OCI-LY7 (cell line): ENCODE results near the gene MGMT. TPM values are rescaled to one million over a fixed set of nuclear protein-coding genes. Genes with fewer than 3 reads are reported as not detected.

Experiments
- BruUV-seq: library from RNA; stranded (reverse); fragments of 400-500 nt; replicated peaks from 2 replicates; lab custom pipeline; 2021; lab: Mats Ljungman, UMichigan
- CTCF ChIA-PET: fragments of 300-600 bp; sonication (Branson Sonifier 250); formaldehyde crosslinking; loops from one replicate; lab custom pipeline; 2022; ENCODE audit warnings: antibody characterized with exemption; ENCODE audit not compliant: unreplicated experiment; lab: Charles Lee
- POLR2A ChIA-PET: fragments of 300-600 bp; sonication (Branson Sonifier 250); formaldehyde crosslinking; loops from one replicate; lab custom pipeline; 2022; ENCODE audit warnings: antibody characterized with exemption; lab: Charles Lee
- DNase-seq: peaks from one replicate; pipeline ENCODE4 v3.0.0-alpha.2; 2015; ENCODE audit warnings: low spot score
- H2AFZ ChIP-seq: fragments of 200-600 bp; sonication (generic), shearing (Covaris generic); 2 replicates; pipeline ENCODE4 v1.6.1; 2014; ENCODE audit warnings: mild to moderate bottlenecking, antibody characterized with exemption, low read length, moderate library complexity
- H3K27ac ChIP-seq: fragments of 200-600 bp; sonication (generic); 2 replicates; pipeline ENCODE4 v1.5.1; 2014; ENCODE audit warnings: mixed run types, low read depth, mild to moderate bottlenecking, moderate library complexity, low read length, inconsistent platforms; ENCODE audit not compliant: poor library complexity, severe bottlenecking
- H3K36me3 ChIP-seq: fragments of 200-600 bp; sonication (generic); 2 replicates; pipeline ENCODE4 v1.6.1; 2014; ENCODE audit warnings: mild to moderate bottlenecking, antibody characterized with exemption, low read length, moderate library complexity, mixed read lengths; ENCODE audit not compliant: insufficient read depth
- H3K4me1 ChIP-seq: fragments of 200-600 bp; sonication (generic); 2 replicates; pipeline ENCODE4 v1.5.1; 2014; ENCODE audit warnings: mild to moderate bottlenecking, low read length; ENCODE audit not compliant: insufficient read depth, poor library complexity, severe bottlenecking
- H3K4me2 ChIP-seq: fragments of 200-600 bp; sonication (generic); 2 replicates; pipeline ENCODE4 v1.6.1; 2014; ENCODE audit warnings: mild to moderate bottlenecking, low read length
- H3K4me3 ChIP-seq: fragments of 200-600 bp; sonication (generic); 2 replicates; pipeline ENCODE4 v1.5.1; 2014; ENCODE audit warnings: mild to moderate bottlenecking, low read depth, low read length; ENCODE audit not compliant: poor library complexity, severe bottlenecking
- H3K79me2 ChIP-seq: fragments of 200-600 bp; sonication (generic); 2 replicates; pipeline ENCODE4 v1.6.1; 2016; ENCODE audit warnings: low read depth, mild to moderate bottlenecking, low read length, moderate library complexity, mixed read lengths; ENCODE audit not compliant: insufficient read depth
- H3K9me2 ChIP-seq: fragments of 200-600 bp; sonication (generic); 2 replicates; pipeline ENCODE4 v1.6.1; 2016; ENCODE audit warnings: mild to moderate bottlenecking, low read length, mixed read lengths; ENCODE audit not compliant: insufficient read depth
- H3K9me3 ChIP-seq: fragments of 200-600 bp; sonication (generic); 2 replicates; pipeline ENCODE4 v1.6.1; 2014; ENCODE audit warnings: mild to moderate bottlenecking, mixed run types, low read length, mixed read lengths
- H4K20me1 ChIP-seq: fragments of 200-600 bp; sonication (generic); 2 replicates; pipeline ENCODE4 v1.6.1; 2014; ENCODE audit warnings: mild to moderate bottlenecking, antibody characterized with exemption, low read length, moderate library complexity, mixed read lengths; ENCODE audit not compliant: insufficient read depth
- CTCF ChIP-seq: fragments of 200-600 bp; sonication (generic); conservative IDR thresholded peaks from 2 replicates; pipeline ENCODE4 v1.5.1; 2014; ENCODE audit warnings: mild to moderate bottlenecking, antibody characterized with exemption, low read length, moderate library complexity, mixed read lengths
- EZH2phosphoT487 ChIP-seq: fragments of 200-600 bp; sonication (generic); IDR thresholded peaks from 2 replicates; pipeline ENCODE4 v1.6.1; 2018; ENCODE audit warnings: low read depth, borderline replicate concordance, mild to moderate bottlenecking, mixed run types, antibody characterized with exemption, low read length, moderate library complexity, mixed read lengths
- intact Hi-C: fragments of 100-400 bp; cut with micrococcal nuclease; formaldehyde crosslinking; loops from one replicate; pipeline ENCODE4 v1.10.0; 2022; ENCODE audit not compliant: unreplicated experiment
- total RNA-seq, 2 experiments: library from RNA; depleted of rRNA in 1 of 2; stranded (reverse); fragments of >200 nt in 1 of 2; shearing (Covaris generic) in 1 of 2; gene quantifications; 2 replicates each; pipeline ENCODE4 v1.2.3, GENCODE V29; 2014 to 2022

Gene MGMT
- total RNA-seq, 2 experiments from 2014 or later, result 19.7 to 25.0 TPM

- H3K36me3 ChIP-seq, result no peaks in the 10 kb centered on the region
- no peak for DNase-seq
- TF ChIP-seq CTCF (no peak), EZH2phosphoT487 (no peak)
- no peak overlapping the region for H3K4me3 ChIP-seq
- ChIA-PET POLR2A (interaction anchor here (0.5 kb wide), 1 partner anchor 104 kb away, joined by 3 read pairs; no protein-coding TSS in a partner anchor), CTCF (no interaction called here)
- H3K9me3 ChIP-seq, result no peaks in the 10 kb centered on the region
- H3K4me1 ChIP-seq, result no peaks in the 10 kb centered on the region
- H3K9me2 ChIP-seq, result no peaks in the 10 kb centered on the region
- no peak overlapping the region for H3K27ac ChIP-seq
- H3K4me2 ChIP-seq, result no peak overlapping the region
- BruUV-seq, result no TSS peak
- H3K79me2 ChIP-seq, result no peaks in the 10 kb centered on the region
- H2AFZ ChIP-seq, result no peak overlapping the region
- no peaks in the 10 kb centered on the region for H4K20me1 ChIP-seq
- intact Hi-C loops, result no loop called here
These were observed 126.9 kb downstream of the MGMT start for GRCh38 chr10:129593953-129594352.

GRCh38 chr10:129594811-129595210 is 127.8 kb downstream of the MGMT start:
- H3K9me2 ChIP-seq, result no peaks in the 10 kb centered on the region
- TF ChIP-seq CTCF, result no peak
- no peak for TF ChIP-seq EZH2phosphoT487
- intact Hi-C loops, result no loop called here
- no TSS peak for BruUV-seq
- no peak overlapping the region for H3K27ac ChIP-seq
- DNase-seq, result no peak
- H3K4me2 ChIP-seq, result no peak overlapping the region
- H3K4me1 ChIP-seq, result no peaks in the 10 kb centered on the region
- no peaks in the 10 kb centered on the region for H3K9me3 ChIP-seq
- no peaks in the 10 kb centered on the region for H3K79me2 ChIP-seq
- POLR2A ChIA-PET, result interaction anchor here (0.5 kb wide), 1 partner anchor 104 kb away, joined by 3 read pairs; no protein-coding TSS in a partner anchor
- no peak overlapping the region for H3K4me3 ChIP-seq
- CTCF ChIA-PET, result no interaction called here
- H4K20me1 ChIP-seq, result no peaks in the 10 kb centered on the region
- H3K36me3 ChIP-seq, result no peaks in the 10 kb centered on the region
- no peak overlapping the region for H2AFZ ChIP-seq

- no peak overlapping the region for H3K4me2 ChIP-seq
- no peaks in the 10 kb centered on the region for H4K20me1 ChIP-seq
- H3K4me1 ChIP-seq, result no peaks in the 10 kb centered on the region
- DNase-seq, result no peak
- no TSS peak for BruUV-seq
- H3K9me3 ChIP-seq, result no peaks in the 10 kb centered on the region
- ChIA-PET POLR2A (no interaction called here), CTCF (no interaction called here)
- H3K9me2 ChIP-seq, result no peaks in the 10 kb centered on the region
- no peaks in the 10 kb centered on the region for H3K36me3 ChIP-seq
- no peaks in the 10 kb centered on the region for H3K79me2 ChIP-seq
- TF ChIP-seq EZH2phosphoT487 (no peak), CTCF (no peak)
- H2AFZ ChIP-seq, result no peak overlapping the region
- H3K27ac ChIP-seq, result no peak overlapping the region
- no peak overlapping the region for H3K4me3 ChIP-seq
- intact Hi-C loops, result no loop called here
These were observed 131.4 kb downstream of the MGMT start for GRCh38 chr10:129598413-129598812.
